ENCODE data around the gene PLLP. TPM values are rescaled to one million over a fixed set of nuclear protein-coding genes. Genes with fewer than 3 reads are reported as not detected.

PLLP gene
- total and polyA plus RNA-seq, 9 of the 15 experiments (the other 6 are each of a cell fraction or from before 2014, with no cell fraction given), result 0.09 to 0.96 (median 0.27) TPM

DNA sequence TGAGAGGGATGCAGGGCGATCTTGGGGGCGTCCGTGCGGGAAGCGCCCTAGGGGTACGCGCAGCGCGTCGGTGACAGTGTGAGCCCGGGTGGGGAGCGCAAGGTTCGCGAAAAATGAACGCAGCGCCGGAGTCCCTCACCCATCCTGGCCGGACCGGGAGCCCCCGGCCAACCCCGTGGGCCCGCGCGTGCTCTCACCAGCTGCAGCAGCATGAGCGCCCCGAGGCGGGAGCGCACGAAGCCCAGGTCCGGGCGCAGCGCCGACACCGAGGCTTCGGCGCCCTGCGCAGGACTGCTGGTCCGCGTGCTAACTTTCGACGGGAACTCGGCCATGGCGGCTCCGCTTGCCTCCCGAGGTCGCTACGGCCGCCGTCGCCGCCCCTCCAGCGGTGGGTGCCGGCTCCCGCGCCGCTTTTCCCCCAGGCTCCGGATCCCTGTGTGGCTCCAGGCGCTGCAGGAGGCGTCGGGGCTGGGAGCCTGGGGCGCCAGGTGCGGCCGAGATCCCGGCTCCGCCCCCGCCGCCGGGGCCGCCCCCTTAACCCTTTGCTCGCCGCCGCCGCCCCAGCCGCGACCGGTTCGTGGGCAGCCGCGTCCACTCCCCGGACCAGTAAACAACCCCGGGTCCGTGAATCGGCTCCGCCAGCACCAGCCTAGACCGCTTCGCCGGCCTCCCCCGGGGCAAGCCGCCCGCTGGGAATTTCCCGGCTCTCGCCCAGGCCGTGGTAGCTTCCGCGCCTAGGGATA, at the start of gene PLLP (continued):
- peak; percentile 61; the same call in 1 of the 2 replicates for TF ChIP-seq ZNF217 (CRISPR knock-in tag; IDR thresholded peaks at IDR 0.05)
- TF ChIP-seq ZNF282 (CRISPR knock-in tag; IDR thresholded peaks at IDR 0.05), result peak; percentile 97
- TF ChIP-seq MED1 (CRISPR knock-in tag; IDR thresholded peaks at IDR 0.05; ENCODE audit: borderline replicate concordance), result no peak
- peak; percentile 67; the same call in 1 of the 2 replicates for TF ChIP-seq ZBTB17 (CRISPR knock-in tag; IDR thresholded peaks at IDR 0.05)
- no peak for TF ChIP-seq ZNF778 (CRISPR knock-in tag; IDR thresholded peaks at IDR 0.05)
- peak; percentile 91 for TF ChIP-seq U2AF1 (optimal IDR thresholded peaks at IDR 0.05; ENCODE audit: low read depth, low read length)
- TF ChIP-seq HCFC1 (IDR thresholded peaks at IDR 0.05; ENCODE audit: low read depth, low read length), result no peak
- TF ChIP-seq, protein P1, sequence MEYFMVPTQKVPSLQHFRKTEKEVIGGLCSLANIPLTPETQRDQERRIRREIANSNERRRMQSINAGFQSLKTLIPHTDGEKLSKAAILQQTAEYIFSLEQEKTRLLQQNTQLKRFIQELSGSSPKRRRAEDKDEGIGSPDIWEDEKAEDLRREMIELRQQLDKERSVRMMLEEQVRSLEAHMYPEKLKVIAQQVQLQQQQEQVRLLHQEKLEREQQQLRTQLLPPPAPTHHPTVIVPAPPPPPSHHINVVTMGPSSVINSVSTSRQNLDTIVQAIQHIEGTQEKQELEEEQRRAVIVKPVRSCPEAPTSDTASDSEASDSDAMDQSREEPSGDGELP (CRISPR knock-in tag; IDR thresholded peaks at IDR 0.05; ENCODE audit: borderline replicate concordance), result peak; percentile 52; the same call in 1 of the 2 replicates
- TF ChIP-seq TGIF2 (CRISPR knock-in tag; IDR thresholded peaks at IDR 0.05), result peak; percentile 40; the same call in 1 of the 2 replicates
- TF ChIP-seq KDM4B (IDR thresholded peaks at IDR 0.05; ENCODE audit: borderline replicate concordance in 2 of 2, low read depth in 1 of 2), result no peak
- TF ChIP-seq RBFOX2 (IDR thresholded peaks at IDR 0.05; ENCODE audit: low read depth, low read length), result peak; percentile 46; the same call in 1 of the 2 replicates
- TF ChIP-seq FUS (optimal IDR thresholded peaks at IDR 0.05; ENCODE audit: low read depth, low read length), result peak; percentile 69
- TF ChIP-seq ZNF431 (CRISPR knock-in tag; IDR thresholded peaks at IDR 0.05), result peak; percentile 90
- no peak for TF ChIP-seq DPF2 (IDR thresholded peaks at IDR 0.05)
- no peak for TF ChIP-seq POU5F1 (IDR thresholded peaks at IDR 0.05; ENCODE audit: borderline replicate concordance, low read depth, low read length, partially characterized antibody)
- TF ChIP-seq HNRNPLL (IDR thresholded peaks at IDR 0.05; ENCODE audit: low read depth, low read length, poor library complexity, severe bottlenecking), result peak; percentile 48
- TF ChIP-seq GATAD2A (IDR thresholded peaks at IDR 0.05), result peak; percentile 72; the same call in 1 of the 2 replicates
- TF ChIP-seq TEAD4 (IDR thresholded peaks at IDR 0.05; ENCODE audit: low read length), result no peak
- peak; percentile 92 for TF ChIP-seq TEAD4 (CRISPR knock-in tag; IDR thresholded peaks at IDR 0.05; ENCODE audit: borderline replicate concordance)
- no peak for TF ChIP-seq NCOR1 (IDR thresholded peaks at IDR 0.05)
- TF ChIP-seq KLF1 (tag; IDR thresholded peaks at IDR 0.05), result no peak
- TF ChIP-seq, protein P2, sequence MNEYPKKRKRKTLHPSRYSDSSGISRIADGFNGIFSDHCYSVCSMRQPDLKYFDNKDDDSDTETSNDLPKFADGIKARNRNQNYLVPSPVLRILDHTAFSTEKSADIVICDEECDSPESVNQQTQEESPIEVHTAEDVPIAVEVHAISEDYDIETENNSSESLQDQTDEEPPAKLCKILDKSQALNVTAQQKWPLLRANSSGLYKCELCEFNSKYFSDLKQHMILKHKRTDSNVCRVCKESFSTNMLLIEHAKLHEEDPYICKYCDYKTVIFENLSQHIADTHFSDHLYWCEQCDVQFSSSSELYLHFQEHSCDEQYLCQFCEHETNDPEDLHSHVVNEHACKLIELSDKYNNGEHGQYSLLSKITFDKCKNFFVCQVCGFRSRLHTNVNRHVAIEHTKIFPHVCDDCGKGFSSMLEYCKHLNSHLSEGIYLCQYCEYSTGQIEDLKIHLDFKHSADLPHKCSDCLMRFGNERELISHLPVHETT (CRISPR knock-in tag; conservative IDR thresholded peaks at IDR 0.05 in 1 of 2, IDR thresholded peaks at IDR 0.05 in 1 of 2), result 0 out of 4 replicates have a peak, but pooled peaks of 1 of the 2 experiments have one; percentile 33
- TF ChIP-seq RUNX1 (IDR thresholded peaks at IDR 0.05; ENCODE audit: low read depth), result no peak
- no peak for TF ChIP-seq FOXJ3 (CRISPR knock-in tag; IDR thresholded peaks at IDR 0.05)
- TF ChIP-seq, protein P3, sequence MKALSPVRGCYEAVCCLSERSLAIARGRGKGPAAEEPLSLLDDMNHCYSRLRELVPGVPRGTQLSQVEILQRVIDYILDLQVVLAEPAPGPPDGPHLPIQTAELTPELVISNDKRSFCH (CRISPR knock-in tag; IDR thresholded peaks at IDR 0.05), result no peak
- TF ChIP-seq, protein P3 (tag; IDR thresholded peaks at IDR 0.05), result peak; percentile 78; the same call in 1 of the 2 replicates
- no peak for TF ChIP-seq HNRNPK (IDR thresholded peaks at IDR 0.05; ENCODE audit: low read depth, low read length, poor library complexity, severe bottlenecking)

All from K562 (cell line).